Measurements from ENCODE around the gene SYNE1. TPM values are rescaled to one million over a fixed set of nuclear protein-coding genes. Genes with fewer than 3 reads are reported as not detected.
"Not testable (repeated sequence)": the region's sequence is repeated elsewhere in the genome, so short reads cannot be mapped to it uniquely, and the experiment has no call there.

The SYNE1 gene
- total RNA-seq, 1 donor from 2014 or later: 17.4 TPM

DNA sequence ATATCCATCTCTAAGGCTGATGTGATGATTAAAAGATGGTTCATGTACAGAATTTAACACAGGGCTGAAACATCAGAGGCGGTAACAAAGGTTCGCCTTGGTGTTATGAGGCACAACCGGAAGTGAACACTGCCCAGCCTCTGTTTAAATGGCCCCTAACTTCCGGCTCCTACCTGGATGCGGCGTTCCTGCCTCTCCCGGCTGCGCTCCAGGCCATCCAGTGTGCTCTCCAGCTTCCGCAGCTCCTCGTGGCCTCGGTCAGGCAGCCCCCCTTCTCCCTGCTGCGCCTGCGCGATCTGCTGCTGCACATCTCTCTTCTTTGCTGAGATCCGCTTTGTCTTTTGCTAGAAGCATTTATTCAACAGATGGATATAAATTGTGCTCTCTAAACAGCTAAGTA is 195.3 kb downstream of the SYNE1 start:
- no peak overlapping the region for H3K4me3 ChIP-seq (ENCODE audit: low read depth, low read length)
- no peak for DNase-seq (ENCODE audit: low read depth)
- TF ChIP-seq, protein P1, sequence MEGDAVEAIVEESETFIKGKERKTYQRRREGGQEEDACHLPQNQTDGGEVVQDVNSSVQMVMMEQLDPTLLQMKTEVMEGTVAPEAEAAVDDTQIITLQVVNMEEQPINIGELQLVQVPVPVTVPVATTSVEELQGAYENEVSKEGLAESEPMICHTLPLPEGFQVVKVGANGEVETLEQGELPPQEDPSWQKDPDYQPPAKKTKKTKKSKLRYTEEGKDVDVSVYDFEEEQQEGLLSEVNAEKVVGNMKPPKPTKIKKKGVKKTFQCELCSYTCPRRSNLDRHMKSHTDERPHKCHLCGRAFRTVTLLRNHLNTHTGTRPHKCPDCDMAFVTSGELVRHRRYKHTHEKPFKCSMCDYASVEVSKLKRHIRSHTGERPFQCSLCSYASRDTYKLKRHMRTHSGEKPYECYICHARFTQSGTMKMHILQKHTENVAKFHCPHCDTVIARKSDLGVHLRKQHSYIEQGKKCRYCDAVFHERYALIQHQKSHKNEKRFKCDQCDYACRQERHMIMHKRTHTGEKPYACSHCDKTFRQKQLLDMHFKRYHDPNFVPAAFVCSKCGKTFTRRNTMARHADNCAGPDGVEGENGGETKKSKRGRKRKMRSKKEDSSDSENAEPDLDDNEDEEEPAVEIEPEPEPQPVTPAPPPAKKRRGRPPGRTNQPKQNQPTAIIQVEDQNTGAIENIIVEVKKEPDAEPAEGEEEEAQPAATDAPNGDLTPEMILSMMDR (conservative IDR thresholded peaks at IDR 0.05; ENCODE audit: low read depth, low read length): no peak

DNA sequence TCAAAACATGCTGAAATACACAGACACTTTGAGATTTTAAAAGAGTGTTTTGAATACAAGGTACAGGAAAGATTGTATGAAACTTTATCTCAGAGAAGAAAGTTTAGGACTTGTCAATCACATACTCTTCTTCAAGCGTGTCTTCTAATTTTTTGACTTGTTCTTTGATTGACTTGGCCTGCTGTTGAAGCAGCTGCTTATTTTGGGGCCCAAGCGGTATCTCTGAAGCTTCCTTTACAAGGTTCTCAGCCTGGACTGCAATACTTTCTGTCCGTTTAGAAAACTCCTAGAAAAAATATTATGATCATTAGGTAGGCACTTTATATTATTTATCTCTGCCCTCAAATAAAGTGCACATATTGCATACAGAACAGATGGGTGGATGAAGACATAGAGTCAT is 201.3 kb downstream of the SYNE1 start:
- no peak for DNase-seq (ENCODE audit: low read depth)
- H3K4me3 ChIP-seq (ENCODE audit: low read depth, low read length): no peak overlapping the region
- TF ChIP-seq, protein P1 (conservative IDR thresholded peaks at IDR 0.05; ENCODE audit: low read depth, low read length): no peak

DNA sequence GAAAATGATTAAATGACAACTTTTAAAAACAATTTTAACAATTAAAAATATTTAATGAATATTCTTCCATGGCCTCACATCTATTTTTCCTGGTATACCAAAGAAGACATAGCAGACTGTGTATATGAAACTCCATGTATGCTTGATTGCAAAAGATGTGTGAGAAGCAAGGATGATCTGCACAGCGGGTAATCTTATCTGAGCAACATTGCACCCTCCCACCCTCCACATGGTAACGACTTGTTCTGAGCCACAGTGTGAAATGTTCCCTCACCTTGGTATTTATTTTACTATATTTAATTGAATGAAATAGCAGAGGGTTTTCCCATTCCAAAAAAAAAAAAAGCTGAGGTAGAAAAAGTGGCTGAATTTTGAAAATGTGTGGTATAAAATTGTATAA is 204.4 kb downstream of the SYNE1 start:
- TF ChIP-seq, protein P1 (conservative IDR thresholded peaks at IDR 0.05; ENCODE audit: low read depth, low read length): no peak
- H3K4me3 ChIP-seq (ENCODE audit: low read depth, low read length): no peak overlapping the region
- DNase-seq (ENCODE audit: low read depth): no peak

DNA sequence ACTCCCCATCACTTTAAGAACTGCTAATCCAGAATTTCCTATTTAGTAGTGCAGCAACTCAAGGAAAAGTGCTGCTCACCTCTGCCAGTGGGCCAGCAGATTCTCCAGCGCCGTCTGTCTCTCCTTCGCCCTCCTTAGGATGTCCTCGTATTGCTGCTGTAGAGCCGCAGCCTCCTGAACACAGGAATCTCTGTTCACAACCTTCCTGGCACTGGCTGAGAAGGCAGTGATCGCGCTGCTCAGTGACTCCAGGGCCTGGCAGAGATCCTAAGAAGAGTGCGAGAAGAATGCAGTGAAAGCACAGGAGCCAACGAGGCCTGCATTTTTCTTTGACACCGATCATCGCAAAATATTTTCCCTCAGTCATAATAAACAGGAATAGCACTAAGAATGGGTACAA is 209.0 kb downstream of the SYNE1 start:
- DNase-seq (ENCODE audit: low read depth): peak; percentile 20
- H3K4me3 ChIP-seq (ENCODE audit: low read depth, low read length): no peak overlapping the region
- TF ChIP-seq, protein P1 (conservative IDR thresholded peaks at IDR 0.05; ENCODE audit: low read depth, low read length): no peak

DNA sequence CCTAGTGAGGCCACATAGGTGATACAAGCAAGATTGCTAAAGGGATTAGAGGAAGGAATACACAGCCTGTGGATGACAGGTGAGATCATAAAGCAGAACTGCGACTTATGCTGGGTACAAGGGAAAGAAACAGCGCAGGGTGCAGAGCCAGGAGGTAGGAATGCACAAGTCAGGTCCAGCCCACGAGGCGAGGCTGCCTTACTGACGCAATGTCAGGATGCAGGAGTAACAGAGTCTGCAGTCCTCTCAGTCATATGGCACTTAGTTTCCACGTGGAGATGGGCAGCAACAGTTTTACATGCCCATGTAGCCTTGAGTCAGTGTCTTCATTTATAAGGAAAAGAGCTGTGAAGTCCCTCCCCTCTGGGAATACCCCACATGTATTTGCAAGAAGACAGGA is 210.9 kb downstream of the SYNE1 start:
- TF ChIP-seq, protein P1 (conservative IDR thresholded peaks at IDR 0.05; ENCODE audit: low read depth, low read length): no peak
- DNase-seq (ENCODE audit: low read depth): no peak

DNA sequence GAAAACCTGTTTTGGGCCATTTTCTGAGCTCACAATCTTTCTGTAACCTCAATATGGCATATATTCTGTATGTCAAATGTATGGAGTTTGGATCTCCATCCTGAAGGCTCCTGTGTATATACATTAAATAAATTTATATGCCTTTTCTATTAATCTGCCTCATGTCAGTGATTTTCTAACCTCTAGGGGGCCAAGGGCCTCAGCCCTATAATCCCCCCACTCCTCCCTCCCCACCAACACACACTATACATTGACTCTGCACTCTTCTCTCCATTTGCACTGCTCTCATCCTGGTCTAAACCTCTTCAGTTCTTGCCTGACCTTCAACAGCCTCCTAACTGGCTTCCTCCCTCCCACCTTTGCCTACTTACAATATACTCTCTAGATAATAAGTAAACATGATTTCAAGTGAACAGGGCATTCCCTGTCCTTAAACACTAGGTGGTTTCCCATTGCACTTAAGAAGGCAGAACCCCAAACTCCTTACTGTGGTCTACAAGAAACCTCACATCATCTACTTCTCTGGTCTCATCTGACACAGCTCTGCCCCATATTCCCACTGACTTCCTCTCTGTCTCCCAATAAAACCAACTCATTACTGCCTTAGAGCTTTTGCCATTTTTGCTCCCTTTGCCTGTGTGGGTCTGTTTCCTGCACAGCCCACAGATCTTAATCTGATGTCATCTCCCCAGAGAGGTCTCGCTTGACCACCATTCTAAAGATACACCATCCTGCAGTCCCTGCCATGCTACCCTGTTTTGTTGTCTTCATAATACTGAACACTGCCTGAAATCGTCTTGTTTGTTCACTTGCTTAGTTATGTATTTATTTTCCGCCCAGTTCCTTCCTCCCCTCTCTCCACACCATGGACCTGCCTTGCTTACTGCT is 213.7 kb downstream of the SYNE1 start:
- no peak overlapping the region for H3K4me3 ChIP-seq (ENCODE audit: low read depth, low read length)
- TF ChIP-seq, protein P1 (conservative IDR thresholded peaks at IDR 0.05; ENCODE audit: low read depth, low read length): peak; percentile 10
- DNase-seq (ENCODE audit: low read depth): no peak

More for the DNA sequence above, 210.9 kb downstream of the SYNE1 start:
- H3K4me3 ChIP-seq (ENCODE audit: low read depth, low read length): no peak overlapping the region

DNA sequence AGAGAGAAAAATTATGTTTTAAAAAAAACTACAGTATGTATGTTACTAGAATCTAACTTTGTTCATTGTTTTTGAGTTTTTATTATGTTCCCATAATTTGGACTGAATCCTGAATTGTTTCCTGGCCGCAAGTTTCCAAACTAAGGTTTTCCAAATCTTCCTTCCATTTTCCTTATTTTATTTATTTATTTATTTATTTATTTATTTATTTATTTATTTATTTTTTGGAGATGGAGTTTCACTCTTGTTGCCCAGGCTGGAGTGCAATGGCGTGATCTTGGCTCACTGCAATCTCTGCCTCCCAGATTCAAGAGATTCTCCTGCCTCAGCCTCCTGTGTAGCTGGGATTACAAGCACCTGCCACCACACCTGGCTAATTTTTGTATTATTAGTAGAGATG is 215.7 kb downstream of the SYNE1 start:
- DNase-seq (ENCODE audit: low read depth); H3K4me3 ChIP-seq (ENCODE audit: low read depth, low read length): not testable (repeated sequence)

Measured in epithelial cell of proximal tubule (primary cell).